ENCODE measurements around the gene SUGCT.
"Not testable (repeated sequence)": the region's sequence is repeated elsewhere in the genome, so short reads cannot be mapped to it uniquely, and the experiment has no call there.

Gene SUGCT

DNA sequence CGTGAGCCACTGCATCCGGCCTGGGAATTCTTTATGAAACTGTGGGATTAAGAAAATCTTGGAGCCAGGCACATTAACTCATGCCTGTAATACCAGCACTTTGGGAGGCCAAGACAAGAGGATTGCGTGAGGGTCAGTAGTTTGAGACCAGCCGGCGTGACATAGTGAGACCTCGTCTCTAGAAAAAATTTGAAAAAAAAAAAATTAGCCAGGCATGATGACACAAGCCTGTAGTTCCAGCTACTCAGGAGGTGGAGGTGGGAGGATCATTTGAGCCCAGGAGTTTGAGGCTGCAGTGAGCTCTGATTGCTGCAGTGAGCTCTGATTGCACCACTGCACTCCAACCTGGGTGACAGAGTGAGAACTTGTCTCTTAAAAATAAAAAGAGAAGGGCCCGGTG, 69.8 kb downstream of the SUGCT start:
- no peak for DNase-seq

DNA sequence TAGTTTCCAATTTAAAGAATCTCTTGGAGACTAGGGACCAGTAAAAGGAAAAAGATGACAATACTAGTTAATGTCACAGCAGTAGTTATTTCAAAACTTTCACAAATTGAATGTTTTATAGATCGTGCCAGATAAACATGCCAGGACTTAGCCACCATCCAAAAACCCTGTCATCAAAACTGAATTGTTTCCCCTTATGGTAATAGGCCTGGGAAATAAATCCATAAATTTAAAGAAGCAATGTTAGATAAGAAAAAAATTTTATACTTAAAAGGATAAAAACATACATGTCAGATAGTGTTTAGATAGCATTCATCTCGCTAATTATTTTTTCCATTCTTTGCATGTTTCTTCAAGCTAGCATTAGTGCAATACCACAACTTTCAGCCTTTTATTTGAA, 71.2 kb downstream of the SUGCT start:
- DNase-seq = no peak

DNA sequence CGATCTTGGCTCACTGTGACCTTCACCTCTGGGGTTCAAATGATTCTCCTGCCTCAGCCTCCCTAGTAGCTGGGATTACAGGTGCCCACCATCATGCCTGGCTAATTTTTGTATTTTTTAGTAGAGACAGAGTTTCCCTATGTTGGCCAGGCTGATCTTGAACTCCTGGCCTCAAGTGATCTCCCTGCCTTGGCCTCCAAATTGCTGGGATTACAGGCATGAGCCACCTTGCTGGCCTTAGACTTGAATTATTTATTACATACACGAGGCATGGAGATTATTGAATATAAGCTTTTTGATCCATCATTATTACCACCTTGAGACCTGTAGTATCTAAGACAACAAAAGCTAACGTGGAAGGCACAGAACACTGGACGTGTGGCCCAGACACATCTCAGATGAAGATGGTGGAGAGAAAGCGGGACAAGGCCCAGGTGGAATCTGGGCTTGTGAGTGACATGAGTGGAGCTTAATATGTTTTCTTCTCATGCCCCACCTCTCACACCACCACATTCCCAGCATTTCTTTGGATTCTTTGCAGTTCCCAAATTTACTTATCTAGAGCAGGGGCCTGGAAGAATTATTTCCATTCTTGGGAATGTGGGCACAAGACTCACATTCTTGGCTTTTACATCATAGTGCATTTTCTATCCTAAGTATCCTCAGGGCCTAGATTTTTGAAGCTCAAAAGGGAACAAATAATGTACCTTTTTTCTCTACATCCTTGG, 76.6 kb downstream of the SUGCT start:
- DNase-seq = no peak

DNA sequence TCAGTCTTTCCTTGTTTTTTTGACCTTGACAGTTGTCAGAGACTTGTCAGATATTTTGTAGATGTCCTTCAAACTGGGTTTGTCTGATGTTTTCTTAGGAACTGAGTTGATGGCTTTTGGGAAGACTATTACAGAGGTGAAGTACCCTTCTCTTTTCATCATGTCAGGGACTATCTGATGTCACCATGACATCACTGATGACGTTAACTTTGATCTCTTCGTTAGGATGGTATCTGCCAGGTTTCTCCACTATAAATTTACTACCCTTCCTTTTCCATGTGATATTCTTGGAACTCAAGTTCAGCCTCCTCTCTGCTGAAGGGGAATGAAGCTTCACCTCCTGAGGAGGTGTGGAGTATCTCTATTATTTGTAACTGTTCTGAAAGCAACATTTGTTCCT, 78.5 kb downstream of the SUGCT start:
- no peak for DNase-seq

DNA sequence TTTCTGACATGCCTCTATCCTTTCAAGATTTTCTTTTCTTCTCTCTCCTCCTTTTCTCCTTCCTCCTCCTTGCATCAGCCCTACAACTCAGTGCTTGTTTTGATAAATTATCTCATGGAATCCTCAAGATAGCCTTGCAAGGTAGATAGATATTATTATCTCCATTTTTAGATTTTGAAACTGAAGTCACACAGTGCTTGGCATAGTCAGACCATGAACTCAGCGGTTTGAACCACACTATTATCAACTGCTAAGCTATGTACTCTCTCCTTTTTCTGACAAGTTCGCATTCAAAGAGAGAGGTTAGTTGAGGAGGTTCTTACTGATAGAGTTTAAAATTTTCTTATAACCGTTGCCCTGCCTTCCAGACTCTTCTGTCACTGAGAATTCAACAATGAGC, 79.1 kb downstream of the SUGCT start:
- DNase-seq = no peak

DNA sequence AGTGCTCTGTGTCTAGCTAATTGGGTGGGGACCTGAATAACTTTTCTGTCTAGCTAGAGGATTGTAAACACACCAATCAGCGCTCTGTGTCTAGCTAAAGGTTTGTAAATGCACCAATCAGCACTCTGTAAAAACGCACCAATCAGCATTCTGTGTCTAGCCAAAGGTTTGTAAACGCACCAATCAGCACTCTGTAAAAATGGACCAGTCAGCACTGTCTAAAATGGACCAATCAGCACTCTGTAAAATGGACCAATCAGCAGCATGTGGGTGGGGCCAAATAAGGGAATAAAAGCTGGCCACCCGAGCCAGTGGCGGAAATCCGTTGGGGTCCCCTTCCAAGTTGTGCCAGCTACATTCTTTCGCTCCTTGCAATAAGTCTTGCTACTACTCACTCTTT, 83.8 kb downstream of the SUGCT start:
- DNase-seq = not testable (repeated sequence)

DNA sequence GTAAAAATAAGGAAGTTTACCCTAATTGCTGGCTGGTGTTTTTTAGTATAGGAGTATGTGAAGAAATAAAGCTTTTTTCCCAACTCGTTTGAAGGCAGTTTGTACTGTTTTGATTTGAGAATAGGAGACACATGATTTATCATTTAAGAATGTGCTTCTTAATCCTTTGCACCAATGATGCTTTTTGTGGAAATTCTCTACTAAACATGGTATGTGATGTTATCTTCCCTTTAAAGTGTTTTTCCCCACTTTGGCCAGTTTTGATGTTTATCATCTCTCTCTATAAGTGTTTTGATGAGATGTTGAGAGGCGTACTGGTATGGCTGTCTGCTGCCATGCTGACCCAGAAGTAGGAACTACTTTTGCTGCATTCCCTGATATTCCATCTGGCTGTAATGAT, 85.1 kb downstream of the SUGCT start:
- DNase-seq = no peak

DNA sequence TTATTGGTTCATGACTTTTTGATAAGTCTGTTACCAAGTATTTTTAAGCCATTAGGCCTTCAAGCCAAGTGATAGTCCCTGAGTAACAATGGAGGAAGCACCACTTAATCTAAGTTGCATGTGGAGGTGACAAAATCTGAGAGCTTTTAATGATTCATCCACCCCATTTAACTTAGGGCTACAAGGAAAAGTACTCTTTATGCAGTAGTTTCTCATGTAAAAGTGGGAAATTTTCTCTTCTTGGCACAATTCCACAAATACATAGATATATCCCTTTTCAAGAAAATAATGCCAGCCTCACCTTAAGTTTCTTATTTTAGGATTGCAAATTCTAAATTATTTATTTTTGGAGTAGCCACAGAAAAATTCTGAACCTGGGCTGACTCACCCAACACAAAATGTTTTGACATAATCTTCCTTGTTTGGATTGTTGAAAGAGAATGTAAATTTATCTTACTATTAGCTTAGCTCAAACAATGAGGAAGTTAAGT, 85.7 kb downstream of the SUGCT start:
- DNase-seq = no peak

DNA sequence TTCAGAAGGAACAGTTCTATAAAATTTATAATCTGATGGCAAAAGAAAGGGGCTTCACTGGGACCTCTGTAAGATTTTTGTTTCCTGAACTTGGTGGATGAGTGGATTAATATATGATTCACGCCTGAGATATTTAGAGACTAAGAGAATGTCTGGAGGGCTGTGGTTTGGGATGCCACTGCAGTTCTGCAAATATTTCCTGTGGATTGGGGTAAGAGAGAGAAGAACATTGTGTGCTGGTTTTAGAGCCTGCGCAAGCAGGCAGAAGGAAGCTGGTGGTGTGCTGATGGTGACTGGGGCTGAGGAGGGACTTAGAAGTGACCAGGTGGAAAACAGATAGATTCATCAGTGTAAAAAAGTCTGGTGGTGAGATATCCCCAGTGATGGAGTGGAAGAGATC, 87.0 kb downstream of the SUGCT start:
- no peak for DNase-seq

DNA sequence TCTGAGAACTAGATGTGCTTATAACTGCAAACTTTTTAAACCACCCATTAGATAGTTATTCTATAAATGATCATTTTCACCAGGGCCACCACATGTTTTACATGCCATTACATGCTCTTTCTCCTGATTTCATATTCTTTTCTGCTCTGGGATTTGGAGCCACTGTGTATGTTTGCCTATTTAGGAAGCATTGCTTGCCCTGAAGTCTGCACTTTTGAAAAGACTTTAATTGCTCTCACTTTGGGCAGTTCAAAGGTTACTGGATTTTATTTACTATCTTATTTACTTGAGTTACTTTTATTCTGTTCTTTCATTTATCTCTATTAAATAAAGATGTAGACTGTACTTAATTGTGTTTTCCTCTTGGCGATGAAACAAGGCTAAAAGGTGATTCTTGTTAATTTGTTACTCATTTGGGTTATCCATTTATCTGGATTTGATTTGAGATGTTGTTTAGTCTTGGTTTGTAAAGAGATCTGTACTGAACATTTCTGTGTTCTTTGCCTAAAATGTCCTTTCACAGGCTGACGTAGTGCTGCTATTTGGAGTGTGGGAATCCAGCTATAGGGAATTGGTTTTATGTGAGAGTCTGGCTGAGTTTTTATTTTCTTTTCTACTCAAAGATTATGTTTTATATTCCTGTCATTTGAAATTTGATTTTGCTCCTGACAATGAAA, 88.8 kb downstream of the SUGCT start:
- no peak for DNase-seq

DNA sequence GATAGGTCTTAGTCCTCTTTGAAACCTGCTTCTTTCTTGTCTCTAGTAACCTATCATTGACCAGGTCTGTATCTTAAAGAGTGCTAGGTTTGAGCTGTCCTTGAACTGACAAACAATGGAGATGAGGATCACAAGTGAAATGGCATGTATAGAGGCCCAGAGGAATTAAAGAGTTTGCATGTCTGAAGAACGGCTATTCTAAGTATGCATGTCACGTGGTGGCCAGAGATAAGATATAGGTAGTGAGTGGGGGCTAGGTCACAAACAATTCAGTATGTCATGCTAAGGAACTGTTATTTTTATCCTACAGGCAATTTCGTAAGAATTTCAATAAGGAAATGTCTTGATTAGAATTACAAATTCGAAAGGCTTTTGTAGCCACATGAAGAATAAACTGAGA, 95.3 kb downstream of the SUGCT start:
- no peak for DNase-seq

DNA sequence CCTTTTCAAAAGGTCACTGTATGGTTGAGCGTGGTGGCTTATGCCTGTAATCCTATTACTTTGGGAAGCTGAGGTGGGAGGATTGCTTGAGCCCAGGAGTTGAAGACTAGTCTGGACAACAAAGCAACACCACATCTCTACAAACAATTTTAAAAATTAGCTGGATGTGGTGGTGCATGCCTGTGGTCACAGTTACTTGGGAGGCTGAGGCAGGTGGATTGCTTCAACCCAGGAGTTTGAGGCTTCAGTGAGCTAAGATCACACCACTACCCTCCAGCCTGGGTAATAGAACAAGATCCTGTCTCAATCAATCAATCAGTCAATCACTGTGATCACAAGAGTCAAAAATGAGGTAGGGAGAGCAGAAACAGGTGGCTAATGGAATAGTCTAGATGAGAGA, 97.0 kb downstream of the SUGCT start:
- no peak for DNase-seq

DNA sequence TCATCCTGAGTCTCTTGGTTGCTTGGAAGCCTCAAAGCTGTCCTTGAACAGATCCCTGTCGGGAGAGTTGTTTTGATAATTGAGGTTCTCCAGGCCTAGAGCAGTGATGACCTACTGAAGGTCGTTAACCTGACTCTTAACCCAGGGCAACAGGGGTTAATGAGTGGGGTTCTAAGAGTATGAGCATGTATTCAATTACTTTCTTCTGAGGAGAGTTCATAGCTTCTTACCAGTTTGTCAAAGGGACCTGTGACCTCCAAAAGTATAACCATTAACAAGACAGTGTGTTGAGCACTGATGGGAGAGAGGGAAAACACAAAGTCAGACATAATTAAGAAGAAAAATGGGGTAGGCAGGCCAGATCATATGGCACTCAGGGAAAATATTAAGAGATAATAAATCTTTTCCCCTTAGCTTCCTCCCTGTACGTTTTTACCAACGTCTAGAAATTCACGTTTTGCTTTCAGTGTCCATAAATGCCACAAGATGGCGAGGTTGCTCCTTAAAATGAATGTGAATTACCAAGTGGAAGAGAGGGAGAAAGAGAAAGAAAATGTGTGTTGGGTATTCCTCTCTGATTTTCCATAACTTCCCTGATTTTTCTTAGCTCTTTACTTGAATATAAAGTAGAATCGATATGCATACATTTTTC, 97.6 kb downstream of the SUGCT start:
- DNase-seq = no peak

DNA sequence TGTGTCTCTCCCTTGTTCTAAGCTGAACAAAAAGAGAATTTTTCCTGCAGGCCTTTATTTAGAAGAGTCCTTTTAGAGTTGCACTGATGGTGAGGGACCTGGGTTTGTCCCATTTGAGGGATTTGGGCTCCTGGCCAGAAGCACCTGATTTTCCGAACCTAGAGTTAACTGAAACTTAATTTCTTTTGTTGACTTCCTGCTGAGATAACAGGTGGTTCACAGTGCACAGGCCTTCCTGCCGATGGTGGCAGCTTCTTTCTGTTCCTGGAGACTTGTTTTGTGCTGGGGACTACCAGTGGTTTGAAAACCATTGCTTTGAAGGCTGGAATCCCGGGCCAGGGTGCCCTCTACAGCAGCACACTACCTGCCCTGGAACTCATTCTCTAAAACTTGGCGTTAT, 99.2 kb downstream of the SUGCT start:
- no peak for DNase-seq

DNA sequence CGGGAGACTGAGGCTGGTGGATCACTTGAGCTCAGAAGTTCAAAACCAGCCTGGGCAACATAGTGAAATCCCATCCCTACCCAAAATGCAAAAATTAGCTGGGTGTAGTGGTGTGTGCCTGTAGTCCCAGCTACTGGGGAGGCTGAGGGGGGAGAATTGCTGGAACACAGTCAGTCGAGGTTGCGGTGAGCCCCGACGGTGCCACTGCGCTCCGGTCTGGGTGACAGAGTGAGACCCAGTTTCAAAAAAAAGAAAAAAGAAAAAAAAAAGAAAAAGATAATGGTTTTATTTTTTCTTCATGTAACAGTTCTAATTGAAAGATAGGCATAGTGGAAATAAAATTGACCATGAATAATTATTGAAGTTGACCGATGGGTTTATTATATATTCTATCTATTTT, 99.9 kb downstream of the SUGCT start:
- no peak for DNase-seq

DNA sequence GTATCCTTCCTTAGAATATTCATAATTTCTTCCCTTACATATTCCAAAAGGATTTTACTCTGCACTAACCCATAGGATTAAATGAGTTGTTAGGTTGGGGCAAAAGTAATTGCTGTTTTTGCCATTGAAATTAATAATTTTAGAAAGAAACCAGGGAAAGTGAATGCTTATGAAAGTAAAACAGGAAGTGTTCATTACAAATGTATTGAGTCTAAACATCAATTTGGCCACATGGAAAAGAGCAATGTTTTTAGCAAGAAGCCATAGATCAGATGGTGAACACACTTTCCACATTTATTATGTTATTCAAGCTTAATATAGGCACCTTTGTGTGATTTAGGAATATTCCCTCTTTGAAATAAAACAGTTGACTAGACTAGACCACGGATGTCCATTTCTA, 102.9 kb downstream of the SUGCT start:
- DNase-seq = no peak

DNA sequence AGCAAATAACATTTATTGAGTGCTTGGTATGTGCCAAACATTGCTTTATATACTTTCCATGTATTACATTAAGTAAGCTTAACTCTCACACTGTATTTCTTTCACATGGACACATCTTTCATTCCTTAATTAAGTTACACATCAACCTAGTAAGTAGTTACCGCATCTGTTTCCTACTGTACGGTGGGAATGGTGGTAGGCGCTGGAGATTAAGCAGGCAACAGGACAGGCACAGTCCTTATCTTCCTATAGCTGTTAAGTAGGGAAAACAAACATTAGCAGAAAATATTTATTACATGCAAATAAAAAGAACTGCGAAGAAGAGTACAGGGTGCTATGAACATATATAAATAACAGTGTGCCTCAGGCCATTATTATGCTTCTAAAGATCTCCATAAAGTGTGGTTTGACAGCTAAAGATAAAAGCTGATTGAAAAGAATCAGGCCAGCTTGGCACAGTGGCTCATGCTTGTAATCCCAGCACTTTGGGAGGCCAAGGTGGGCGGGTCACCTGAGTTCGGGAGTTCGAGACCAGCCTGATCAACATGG, 105.0 kb downstream of the SUGCT start:
- no peak for DNase-seq

DNA sequence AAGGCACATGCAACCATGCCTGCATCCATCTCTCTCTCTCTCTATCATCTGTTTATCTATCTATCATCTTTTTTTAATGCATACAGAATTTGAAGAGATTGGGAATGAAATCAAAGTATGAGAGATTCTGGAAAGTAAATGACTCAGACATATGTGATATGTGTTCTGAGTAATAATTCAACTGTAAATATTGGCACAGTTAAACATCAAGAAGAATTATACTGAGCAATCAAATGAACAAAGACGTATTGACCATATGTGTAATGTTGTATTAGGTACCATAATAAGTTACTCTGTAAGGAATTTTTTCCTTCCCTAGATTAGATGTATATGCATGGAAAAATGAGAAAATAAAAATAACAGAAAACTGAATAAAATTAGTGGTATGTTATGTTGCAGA, 108.3 kb downstream of the SUGCT start:
- no peak for DNase-seq

DNA sequence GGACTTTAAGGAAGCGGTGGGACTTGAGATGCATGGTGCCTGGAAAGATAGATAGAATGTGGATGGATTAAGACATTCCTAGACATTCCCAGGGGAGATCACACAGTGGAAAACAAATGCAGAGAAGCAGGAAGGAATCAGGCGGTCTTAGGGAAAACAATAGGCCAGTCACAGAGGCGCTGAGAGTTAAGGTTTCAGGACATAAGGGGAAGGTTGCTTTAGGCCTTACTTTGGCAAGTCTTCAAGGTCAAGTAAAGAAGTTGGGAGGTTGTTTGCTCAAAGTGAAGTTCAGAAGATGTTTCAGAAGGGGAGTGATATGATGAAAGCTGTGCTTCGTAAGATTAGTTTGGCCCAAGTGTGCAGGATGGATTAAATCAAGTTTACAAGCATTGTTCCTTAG, 109.4 kb downstream of the SUGCT start:
- DNase-seq = no peak

DNA sequence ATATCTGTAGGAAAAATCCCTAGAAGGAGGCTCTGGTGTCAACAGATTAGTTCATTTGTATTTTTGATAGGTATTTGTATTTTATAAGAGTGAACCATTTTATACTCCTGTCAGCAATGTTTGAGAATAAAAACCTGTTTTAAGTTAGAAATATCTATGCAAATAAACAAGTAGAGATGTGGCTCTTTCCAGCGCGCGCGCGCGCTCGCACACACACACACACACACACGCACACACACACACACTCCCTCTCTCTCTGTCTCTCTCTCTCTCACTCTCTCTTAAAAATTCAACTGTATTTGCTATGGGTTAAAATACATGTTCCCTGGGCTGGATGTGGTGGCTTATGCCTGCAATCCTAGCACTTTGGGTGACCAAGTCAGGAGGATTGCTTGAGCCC, 113.9 kb downstream of the SUGCT start:
- no peak for DNase-seq

DNA sequence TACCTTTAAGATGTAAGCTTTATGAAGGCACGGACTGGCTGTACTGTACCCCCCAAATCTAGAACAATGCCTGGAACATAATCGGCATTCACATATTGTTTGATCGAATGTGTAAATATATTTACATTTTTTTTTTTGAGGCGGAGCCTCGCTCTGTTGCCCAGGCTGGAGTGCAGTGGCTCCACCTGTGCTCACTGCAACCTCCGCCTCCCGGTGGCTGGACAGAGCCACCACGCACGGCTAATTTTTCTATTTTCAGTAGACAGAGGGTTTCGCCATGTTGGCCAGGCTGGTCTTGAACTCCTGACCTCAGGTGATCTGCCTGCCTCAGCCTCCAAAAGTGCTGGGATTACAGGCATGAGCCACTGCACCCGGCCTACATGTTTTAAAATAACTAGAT, 118.6 kb downstream of the SUGCT start:
- not testable (repeated sequence) for DNase-seq

DNA sequence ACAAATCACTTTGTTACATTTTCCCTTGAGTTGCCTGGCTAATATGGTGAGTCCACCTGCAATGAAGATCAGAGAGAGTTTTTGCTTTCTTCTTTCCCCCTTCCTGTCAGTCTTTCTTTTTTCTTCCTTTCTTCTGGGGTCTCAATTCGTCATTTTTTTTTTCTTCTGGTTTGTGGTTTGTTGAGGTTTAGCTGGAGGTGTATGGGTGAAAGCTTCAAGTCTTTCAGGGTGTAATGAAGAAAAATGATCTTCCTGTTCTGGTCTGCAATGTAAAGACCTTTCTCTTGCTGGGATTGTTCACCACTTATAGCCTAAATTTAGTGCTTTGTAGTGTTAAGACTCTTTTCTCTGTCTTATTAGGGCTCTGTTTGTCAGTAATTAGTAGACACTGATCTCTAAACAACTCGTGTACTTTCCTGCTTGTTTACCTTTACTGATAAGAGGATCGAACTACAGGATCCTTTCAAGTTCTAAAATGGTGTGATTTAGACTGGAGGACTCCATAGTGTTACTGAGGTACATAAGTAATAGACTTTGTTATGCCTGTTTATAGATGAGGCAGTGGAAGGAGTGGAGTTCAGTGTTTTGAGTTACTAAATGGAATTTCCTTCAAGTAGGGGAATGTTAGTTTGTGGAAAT, 129.1 kb downstream of the SUGCT start:
- DNase-seq = no peak

DNA sequence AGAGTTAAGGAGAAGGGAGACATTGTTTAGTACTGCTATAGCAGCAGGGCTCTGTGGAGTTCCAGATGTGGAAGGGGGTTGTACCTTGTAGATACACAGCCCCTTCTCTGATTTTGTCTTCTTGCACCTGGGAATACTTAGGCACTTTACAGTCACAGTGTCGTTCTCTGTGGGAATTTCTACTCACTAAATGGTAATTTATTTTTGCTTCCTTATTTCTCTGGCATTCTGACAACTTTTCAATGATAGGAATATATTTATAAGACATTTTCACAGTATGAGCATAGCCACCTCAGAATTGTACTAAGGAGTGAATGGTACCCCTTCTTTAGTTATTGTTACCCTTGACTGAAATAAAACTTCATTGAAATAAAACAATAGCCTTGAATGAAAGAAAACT, 132.8 kb downstream of the SUGCT start:
- DNase-seq = no peak

Data from stimulated activated naive CD4-positive, alpha-beta T cell treated with Interleukin-2 at 50 U/mL for 16 hours (primary cell).